ENCODE measurements around the gene ENO2. TPM values are rescaled to one million over a fixed set of nuclear protein-coding genes. Genes with fewer than 3 reads are reported as not detected.

Gene ENO2
- total and polyA plus RNA-seq, 2 donors: 12.1 to 29.3 TPM

GRCh38 chr12:6959805-6960592, 45.6 kb downstream of the ENO2 start:
- H3K4me1 ChIP-seq (ENCODE audit: control insufficient read depth in 2 of 2, insufficient read depth in 2 of 2, low read length in 2 of 2): peaks cover 58 to 87% of the 10 kb centered on the region in 2 donors
- no peaks in the 10 kb centered on the region for H3K27me3 ChIP-seq (ENCODE audit: control insufficient read depth in 2 of 2, insufficient read depth in 1 of 2, low read length in 1 of 2)
- DNase-seq (ENCODE audit: low read depth in 6 of 9, low spot score in 9 of 9): no peak
- H3K4me3 ChIP-seq (ENCODE audit: low read length in 2 of 2): no peak overlapping the region
- WGBS: 93% methylated on average over 26 of the region's 26 CpGs
- peak overlapping the region; percentile 68 to 69 for H3K27ac ChIP-seq (ENCODE audit: low read depth in 1 of 2, low read length in 1 of 2)
- H3K9me3 ChIP-seq (ENCODE audit: control insufficient read depth in 2 of 2, insufficient read depth in 1 of 2, low read length in 1 of 2): peaks cover 0 to 7% of the 10 kb centered on the region in 2 donors
- H3K36me3 ChIP-seq (ENCODE audit: control insufficient read depth in 2 of 2, insufficient read depth in 2 of 2, low read length in 1 of 2): peaks cover 65 to 81% of the 10 kb centered on the region in 2 donors

GRCh38 chr12:6960593-6961277, 46.4 kb downstream of the ENO2 start:
- Histone ChIP-seq H3K4me3 (ENCODE audit: low read length in 2 of 2) (no peak overlapping the region), H3K4me1 (ENCODE audit: control insufficient read depth in 2 of 2, insufficient read depth in 2 of 2, low read length in 2 of 2) (peaks cover 53 to 86% of the 10 kb centered on the region in 2 donors), H3K36me3 (ENCODE audit: control insufficient read depth in 2 of 2, insufficient read depth in 2 of 2, low read length in 1 of 2) (peaks cover 63 to 81% of the 10 kb centered on the region in 2 donors), H3K27me3 (ENCODE audit: control insufficient read depth in 2 of 2, insufficient read depth in 1 of 2, low read length in 1 of 2) (no peaks in the 10 kb centered on the region), H3K9me3 (ENCODE audit: control insufficient read depth in 2 of 2, insufficient read depth in 1 of 2, low read length in 1 of 2) (peaks cover 0 to 7% of the 10 kb centered on the region in 2 donors), H3K27ac (ENCODE audit: low read depth in 1 of 2, low read length in 1 of 2) (peak overlapping the region; percentile 69 to 76)
- 92% methylated on average over 13 of the region's 13 CpGs for WGBS
- DNase-seq (ENCODE audit: low read depth in 6 of 9, low spot score in 9 of 9): no peak

GRCh38 chr12:6961278-6961694, 46.9 kb downstream of the ENO2 start:
- peak overlapping the region; percentile 69 to 76 for H3K27ac ChIP-seq (ENCODE audit: low read depth in 1 of 2, low read length in 1 of 2)
- H3K4me3 ChIP-seq (ENCODE audit: low read length in 2 of 2): no peak overlapping the region
- 70% methylated on average over 24 of the region's 24 CpGs for WGBS
- peak in 1 of 9 donors; percentile 69 for DNase-seq (ENCODE audit: low read depth in 6 of 9, low spot score in 9 of 9)
- peaks cover 0 to 7% of the 10 kb centered on the region in 2 donors for H3K9me3 ChIP-seq (ENCODE audit: control insufficient read depth in 2 of 2, insufficient read depth in 1 of 2, low read length in 1 of 2)
- peaks cover 50 to 84% of the 10 kb centered on the region in 2 donors for H3K4me1 ChIP-seq (ENCODE audit: control insufficient read depth in 2 of 2, insufficient read depth in 2 of 2, low read length in 2 of 2)
- peaks cover 61 to 81% of the 10 kb centered on the region in 2 donors for H3K36me3 ChIP-seq (ENCODE audit: control insufficient read depth in 2 of 2, insufficient read depth in 2 of 2, low read length in 1 of 2)
- no peaks in the 10 kb centered on the region for H3K27me3 ChIP-seq (ENCODE audit: control insufficient read depth in 2 of 2, insufficient read depth in 1 of 2, low read length in 1 of 2)

- 59% methylated on average over 16 of the region's 16 CpGs for WGBS
- peaks cover 0 to 7% of the 10 kb centered on the region in 2 donors for H3K9me3 ChIP-seq (ENCODE audit: control insufficient read depth in 2 of 2, insufficient read depth in 1 of 2, low read length in 1 of 2)
- peak in 1 of 9 donors; percentile 33 for DNase-seq (ENCODE audit: low read depth in 6 of 9, low spot score in 9 of 9)
- H3K4me3 ChIP-seq (ENCODE audit: low read length in 2 of 2): no peak overlapping the region
- peak overlapping the region; percentile 69 to 76 for H3K27ac ChIP-seq (ENCODE audit: low read depth in 1 of 2, low read length in 1 of 2)
- H3K4me1 ChIP-seq (ENCODE audit: control insufficient read depth in 2 of 2, insufficient read depth in 2 of 2, low read length in 2 of 2): peaks cover 47 to 82% of the 10 kb centered on the region in 2 donors
- no peaks in the 10 kb centered on the region for H3K27me3 ChIP-seq (ENCODE audit: control insufficient read depth in 2 of 2, insufficient read depth in 1 of 2, low read length in 1 of 2)
- H3K36me3 ChIP-seq (ENCODE audit: control insufficient read depth in 2 of 2, insufficient read depth in 2 of 2, low read length in 1 of 2): peaks cover 59 to 81% of the 10 kb centered on the region in 2 donors
These were observed 47.4 kb downstream of the ENO2 start for GRCh38 chr12:6961695-6962284.

GRCh38 chr12:6962285-6963015, 48.1 kb downstream of the ENO2 start:
- peaks cover 0 to 7% of the 10 kb centered on the region in 2 donors for H3K9me3 ChIP-seq (ENCODE audit: control insufficient read depth in 2 of 2, insufficient read depth in 1 of 2, low read length in 1 of 2)
- peak overlapping the region; percentile 69 to 76 for H3K27ac ChIP-seq (ENCODE audit: low read depth in 1 of 2, low read length in 1 of 2)
- DNase-seq (ENCODE audit: low read depth in 6 of 9, low spot score in 9 of 9): no peak
- H3K27me3 ChIP-seq (ENCODE audit: control insufficient read depth in 2 of 2, insufficient read depth in 1 of 2, low read length in 1 of 2): no peaks in the 10 kb centered on the region
- peaks cover 41 to 81% of the 10 kb centered on the region in 2 donors for H3K4me1 ChIP-seq (ENCODE audit: control insufficient read depth in 2 of 2, insufficient read depth in 2 of 2, low read length in 2 of 2)
- 83% methylated on average over 25 of the region's 25 CpGs for WGBS
- peaks cover 59 to 81% of the 10 kb centered on the region in 2 donors for H3K36me3 ChIP-seq (ENCODE audit: control insufficient read depth in 2 of 2, insufficient read depth in 2 of 2, low read length in 1 of 2)
- peak overlapping the region in 1 of 2 donors; percentile 20 for H3K4me3 ChIP-seq (ENCODE audit: low read length in 2 of 2)

GRCh38 chr12:6963016-6963731, 48.8 kb downstream of the ENO2 start:
- Histone ChIP-seq H3K4me3 (ENCODE audit: low read length in 2 of 2) (peak overlapping the region; percentile 31 to 41), H3K4me1 (ENCODE audit: control insufficient read depth in 2 of 2, insufficient read depth in 2 of 2, low read length in 2 of 2) (peaks cover 34 to 74% of the 10 kb centered on the region in 2 donors), H3K36me3 (ENCODE audit: control insufficient read depth in 2 of 2, insufficient read depth in 2 of 2, low read length in 1 of 2) (peaks cover 59 to 81% of the 10 kb centered on the region in 2 donors), H3K9me3 (ENCODE audit: control insufficient read depth in 2 of 2, insufficient read depth in 1 of 2, low read length in 1 of 2) (peaks cover 0 to 7% of the 10 kb centered on the region in 2 donors), H3K27me3 (ENCODE audit: control insufficient read depth in 2 of 2, insufficient read depth in 1 of 2, low read length in 1 of 2) (no peaks in the 10 kb centered on the region), H3K27ac (ENCODE audit: low read depth in 1 of 2, low read length in 1 of 2) (peak overlapping the region; percentile 76 to 80)
- DNase-seq (ENCODE audit: low read depth in 6 of 9, low spot score in 9 of 9): no peak
- WGBS: 95% methylated on average over 32 of the region's 32 CpGs

GRCh38 chr12:6963791-6964413, 49.5 kb downstream of the ENO2 start:
- DNase-seq (ENCODE audit: low read depth in 6 of 9, low spot score in 9 of 9): no peak
- Histone ChIP-seq H3K9me3 (ENCODE audit: control insufficient read depth in 2 of 2, insufficient read depth in 1 of 2, low read length in 1 of 2) (peaks cover 0 to 7% of the 10 kb centered on the region in 2 donors), H3K27ac (ENCODE audit: low read depth in 1 of 2, low read length in 1 of 2) (peak overlapping the region; percentile 15 to 38), H3K4me3 (ENCODE audit: low read length in 2 of 2) (peak overlapping the region; percentile 19 to 41), H3K27me3 (ENCODE audit: control insufficient read depth in 2 of 2, insufficient read depth in 1 of 2, low read length in 1 of 2) (no peaks in the 10 kb centered on the region), H3K36me3 (ENCODE audit: control insufficient read depth in 2 of 2, insufficient read depth in 2 of 2, low read length in 1 of 2) (peaks cover 59 to 81% of the 10 kb centered on the region in 2 donors), H3K4me1 (ENCODE audit: control insufficient read depth in 2 of 2, insufficient read depth in 2 of 2, low read length in 2 of 2) (peaks cover 28 to 72% of the 10 kb centered on the region in 2 donors)
- WGBS: 94% methylated on average over 17 of the region's 17 CpGs

- no peaks in the 10 kb centered on the region for H3K27me3 ChIP-seq (ENCODE audit: control insufficient read depth in 2 of 2, insufficient read depth in 1 of 2, low read length in 1 of 2)
- H3K9me3 ChIP-seq (ENCODE audit: control insufficient read depth in 2 of 2, insufficient read depth in 1 of 2, low read length in 1 of 2): peaks cover 0 to 7% of the 10 kb centered on the region in 2 donors
- WGBS: 83% methylated on average over 8 of the region's 8 CpGs
- DNase-seq (ENCODE audit: low read depth in 6 of 9, low spot score in 9 of 9): no peak
- peaks cover 26 to 72% of the 10 kb centered on the region in 2 donors for H3K4me1 ChIP-seq (ENCODE audit: control insufficient read depth in 2 of 2, insufficient read depth in 2 of 2, low read length in 2 of 2)
- H3K4me3 ChIP-seq (ENCODE audit: low read length in 2 of 2): no peak overlapping the region
- peaks cover 52 to 79% of the 10 kb centered on the region in 2 donors for H3K36me3 ChIP-seq (ENCODE audit: control insufficient read depth in 2 of 2, insufficient read depth in 2 of 2, low read length in 1 of 2)
- H3K27ac ChIP-seq (ENCODE audit: low read depth in 1 of 2, low read length in 1 of 2): peak overlapping the region; percentile 50 to 64
These were observed 50.2 kb downstream of the ENO2 start for GRCh38 chr12:6964605-6965025.

Data from thymus (tissue), 11 donors.